Osteoblast (primary cell): ENCODE results near the gene SH3BP5L. TPM values are rescaled to one million over a fixed set of nuclear protein-coding genes. Genes with fewer than 3 reads are reported as not detected.

ENCODE experiments used
- DNase-seq: peaks from one replicate; pipeline ENCODE4 v3.0.0; 2011; ENCODE audit warnings: low spot score, mixed read lengths; ENCODE audit not compliant: insufficient read length; ENCODE audit errors: missing footprints
- H2AFZ ChIP-seq: 2 replicates; pipeline ENCODE4 v1.6.0; 2011; ENCODE audit warnings: mild to moderate bottlenecking, low read length
- H3K27ac ChIP-seq: 2 replicates; pipeline ENCODE4 v1.5.1; 2011; ENCODE audit warnings: mild to moderate bottlenecking, low read depth, low read length, moderate library complexity
- H3K27me3 ChIP-seq: 2 replicates; pipeline ENCODE4 v1.6.0; 2012; ENCODE audit warnings: mild to moderate bottlenecking, control low read depth, inconsistent platforms, low read length, moderate library complexity; ENCODE audit not compliant: insufficient read depth
- H3K36me3 ChIP-seq: 2 replicates; pipeline ENCODE4 v1.5.1; 2011; ENCODE audit warnings: mild to moderate bottlenecking, low read length, control low read depth, moderate library complexity; ENCODE audit not compliant: insufficient read depth
- H3K4me1 ChIP-seq: 2 replicates; pipeline ENCODE4 v1.5.1; 2011; ENCODE audit warnings: mild to moderate bottlenecking, low read length, control low read depth, moderate library complexity; ENCODE audit not compliant: insufficient read depth
- H3K4me2 ChIP-seq: 2 replicates; pipeline ENCODE4 v1.6.0; 2011; ENCODE audit warnings: mild to moderate bottlenecking, low read length; ENCODE audit not compliant: insufficient read depth
- H3K4me3 ChIP-seq: fragments of 200-600 bp; sonication (generic); 3 replicates; pipeline ENCODE4 v1.5.1; 2012; ENCODE audit warnings: mild to moderate bottlenecking, low read length, inconsistent platforms; ENCODE audit not compliant: insufficient read depth
- H3K79me2 ChIP-seq: 2 replicates; pipeline ENCODE4 v1.6.0; 2012; ENCODE audit warnings: mild to moderate bottlenecking, low read length, control low read depth, inconsistent platforms; ENCODE audit not compliant: insufficient read depth
- H3K9me3 ChIP-seq: 2 replicates; pipeline ENCODE4 v1.5.1; 2011; ENCODE audit warnings: low read depth, low read length, control low read depth
- H4K20me1 ChIP-seq: 2 replicates; pipeline ENCODE4 v1.6.0; 2012; ENCODE audit warnings: mild to moderate bottlenecking, low read length, control low read depth; ENCODE audit not compliant: insufficient read depth
- total RNA-seq: library from RNA; depleted of rRNA; stranded (reverse); fragments of >200 nt; gene quantifications from 2 replicates; pipeline ENCODE4 v1.2.3, GENCODE V29; 2012
- TF ChIP-seq, protein P1 (sequence below): IDR thresholded peaks from 2 replicates; pipeline ENCODE4 v1.5.1; 2011; ENCODE audit warnings: mild to moderate bottlenecking, low read depth, low read length, moderate library complexity; ENCODE audit errors: extremely low read depth

SH3BP5L gene
- total RNA-seq, 1 donor, result 25.3 TPM

GRCh38 chr1:248872752-248873408 lies 47.2 kb upstream of the SH3BP5L start:
- DNase-seq, result peak; percentile 93
- Histone ChIP-seq H2AFZ (peak overlapping the region; percentile 98), H3K9me3 (no peaks in the 10 kb centered on the region), H3K4me3 (peak overlapping the region; percentile 75), H3K79me2 (no peaks in the 10 kb centered on the region), H3K27ac (peak overlapping the region; percentile 94), H4K20me1 (no peaks in the 10 kb centered on the region), H3K4me1 (no peaks in the 10 kb centered on the region), H3K36me3 (no peaks in the 10 kb centered on the region), H3K4me2 (peak overlapping the region; percentile 95), H3K27me3 (no peaks in the 10 kb centered on the region)
- TF ChIP-seq, protein P1, sequence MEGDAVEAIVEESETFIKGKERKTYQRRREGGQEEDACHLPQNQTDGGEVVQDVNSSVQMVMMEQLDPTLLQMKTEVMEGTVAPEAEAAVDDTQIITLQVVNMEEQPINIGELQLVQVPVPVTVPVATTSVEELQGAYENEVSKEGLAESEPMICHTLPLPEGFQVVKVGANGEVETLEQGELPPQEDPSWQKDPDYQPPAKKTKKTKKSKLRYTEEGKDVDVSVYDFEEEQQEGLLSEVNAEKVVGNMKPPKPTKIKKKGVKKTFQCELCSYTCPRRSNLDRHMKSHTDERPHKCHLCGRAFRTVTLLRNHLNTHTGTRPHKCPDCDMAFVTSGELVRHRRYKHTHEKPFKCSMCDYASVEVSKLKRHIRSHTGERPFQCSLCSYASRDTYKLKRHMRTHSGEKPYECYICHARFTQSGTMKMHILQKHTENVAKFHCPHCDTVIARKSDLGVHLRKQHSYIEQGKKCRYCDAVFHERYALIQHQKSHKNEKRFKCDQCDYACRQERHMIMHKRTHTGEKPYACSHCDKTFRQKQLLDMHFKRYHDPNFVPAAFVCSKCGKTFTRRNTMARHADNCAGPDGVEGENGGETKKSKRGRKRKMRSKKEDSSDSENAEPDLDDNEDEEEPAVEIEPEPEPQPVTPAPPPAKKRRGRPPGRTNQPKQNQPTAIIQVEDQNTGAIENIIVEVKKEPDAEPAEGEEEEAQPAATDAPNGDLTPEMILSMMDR, result no peak

DNA sequence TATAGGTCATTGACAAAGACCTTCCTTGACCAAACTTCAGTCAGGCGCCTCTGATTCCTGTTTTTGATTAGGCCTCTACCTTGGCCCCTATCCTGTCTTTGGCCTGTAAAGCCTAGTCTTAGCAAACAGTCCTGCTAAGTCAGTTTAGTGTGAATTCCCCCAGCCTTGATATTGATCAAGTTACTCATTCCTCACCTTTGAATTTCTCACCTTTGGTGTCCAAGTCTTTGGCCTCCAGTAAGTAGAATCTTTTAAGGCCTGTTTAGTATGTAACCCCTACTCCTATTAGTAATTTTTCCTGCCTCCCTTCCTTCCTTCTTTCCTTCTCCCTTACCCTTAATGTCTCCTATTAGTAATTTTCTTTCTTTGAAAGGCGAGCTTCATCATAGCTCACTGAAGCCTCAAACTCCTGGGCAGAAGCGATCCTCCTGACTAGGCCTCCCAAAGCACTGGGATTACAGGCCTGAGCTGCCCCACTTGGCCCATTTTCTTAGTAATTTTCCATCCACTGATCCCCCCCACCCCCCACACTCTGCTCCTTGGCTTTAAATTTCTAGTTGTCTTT lies 46.2 kb upstream of the SH3BP5L start:
- Histone ChIP-seq H3K4me1 (no peaks in the 10 kb centered on the region), H3K4me3 (no peak overlapping the region), H3K9me3 (no peaks in the 10 kb centered on the region), H3K79me2 (no peaks in the 10 kb centered on the region), H4K20me1 (no peaks in the 10 kb centered on the region), H3K27me3 (no peaks in the 10 kb centered on the region), H3K36me3 (no peaks in the 10 kb centered on the region), H3K4me2 (no peak overlapping the region), H3K27ac (peak overlapping the region; percentile 94), H2AFZ (no peak overlapping the region)
- DNase-seq, result no peak
- TF ChIP-seq, protein P1, result no peak

DNA sequence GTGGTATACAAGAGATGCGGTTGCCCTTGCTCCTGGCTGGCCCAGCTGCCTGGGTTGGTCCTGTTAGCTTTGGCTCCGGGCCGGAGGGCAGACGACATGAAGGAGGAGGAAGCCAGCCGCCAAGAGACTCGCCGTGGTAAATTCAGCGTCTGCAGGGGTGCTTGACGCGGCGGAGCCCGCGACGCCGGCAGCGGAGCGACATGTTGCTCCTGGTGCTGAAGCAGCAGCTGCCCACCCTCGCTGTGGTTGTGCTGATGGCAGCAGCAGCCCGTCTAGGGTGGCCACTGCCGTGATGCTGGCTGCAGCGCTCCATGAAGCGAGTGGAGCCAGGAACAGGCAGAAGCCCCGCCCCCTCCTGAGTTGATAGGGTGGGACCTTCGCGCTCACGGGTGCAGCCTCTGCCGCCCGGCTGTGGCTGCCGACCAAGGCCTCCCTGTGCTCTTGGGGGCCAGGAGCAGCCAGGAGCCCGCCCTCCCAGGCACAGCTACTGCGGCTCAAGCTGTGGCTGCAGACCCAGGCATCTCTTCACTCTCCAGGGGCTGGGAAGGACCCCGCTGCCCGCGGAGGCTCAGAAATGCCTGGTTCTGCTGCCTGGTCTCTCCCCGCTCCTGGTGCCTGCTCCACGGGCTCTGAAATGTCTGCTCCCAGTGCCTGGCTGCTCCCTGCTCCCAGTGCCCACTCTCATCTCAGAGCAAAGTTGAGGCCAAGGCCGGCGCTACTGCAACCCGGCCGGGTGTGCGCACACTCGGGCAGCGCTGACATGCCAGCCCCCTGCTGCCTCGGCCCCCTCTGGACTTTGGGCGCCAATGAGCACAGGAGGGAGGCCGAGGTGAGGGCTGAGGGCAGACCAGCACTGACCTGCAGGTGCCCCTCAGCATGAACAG lies 37.5 kb upstream of the SH3BP5L start:
- H3K79me2 ChIP-seq, result peaks cover 4% of the 10 kb centered on the region
- no peaks in the 10 kb centered on the region for H3K27me3 ChIP-seq
- no peak overlapping the region for H3K27ac ChIP-seq
- peak overlapping the region; percentile 97 for H2AFZ ChIP-seq
- H3K9me3 ChIP-seq, result no peaks in the 10 kb centered on the region
- DNase-seq, result peak; percentile 93
- peak overlapping the region; percentile 96 for H3K4me2 ChIP-seq
- H4K20me1 ChIP-seq, result no peaks in the 10 kb centered on the region
- H3K4me3 ChIP-seq, result peak overlapping the region; percentile 78
- TF ChIP-seq, protein P1, result no peak
- no peaks in the 10 kb centered on the region for H3K36me3 ChIP-seq
- H3K4me1 ChIP-seq, result peaks cover 22% of the 10 kb centered on the region

GRCh38 chr1:248862695-248862997 lies 36.9 kb upstream of the SH3BP5L start:
- peaks cover 10% of the 10 kb centered on the region for H3K79me2 ChIP-seq
- peak overlapping the region; percentile 97 for H2AFZ ChIP-seq
- H3K4me1 ChIP-seq, result peaks cover 28% of the 10 kb centered on the region
- H3K9me3 ChIP-seq, result no peaks in the 10 kb centered on the region
- H3K27ac ChIP-seq, result no peak overlapping the region
- no peaks in the 10 kb centered on the region for H3K36me3 ChIP-seq
- peak overlapping the region; percentile 78 for H3K4me3 ChIP-seq
- DNase-seq, result peak; percentile 68
- H3K4me2 ChIP-seq, result peak overlapping the region; percentile 96
- TF ChIP-seq, protein P1, result no peak
- H3K27me3 ChIP-seq, result no peaks in the 10 kb centered on the region
- no peaks in the 10 kb centered on the region for H4K20me1 ChIP-seq
